ENCODE data around the gene DAPK3. TPM values are rescaled to one million over a fixed set of nuclear protein-coding genes. Genes with fewer than 3 reads are reported as not detected.
A peak's percentile ranks its signal among the peaks of the same experiment; 100 is the strongest.

DAPK3 gene
- polyA plus RNA-seq, 1 donor from 2014 or later: 100 TPM

DNA sequence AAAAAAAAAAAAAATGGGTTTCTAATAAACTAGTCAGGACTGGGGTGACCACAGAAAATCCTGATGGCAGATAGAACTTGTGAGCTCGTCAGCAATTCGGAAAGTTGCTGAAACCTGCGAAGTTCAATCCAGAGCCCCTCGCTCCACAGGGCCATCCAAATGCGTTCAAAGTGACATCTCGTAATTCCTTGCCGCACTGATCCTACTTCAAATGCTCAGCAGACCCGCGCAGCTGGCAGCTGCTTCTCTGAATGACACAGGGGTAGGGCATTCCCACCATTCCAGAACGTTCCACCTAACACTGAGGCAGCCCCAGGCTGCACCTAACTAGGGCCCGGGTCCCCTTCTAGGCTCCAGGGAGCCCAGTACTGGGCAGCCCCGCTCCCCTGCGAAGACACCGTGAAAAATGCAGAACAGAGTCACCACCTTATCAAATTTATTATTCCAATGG is 4.8 kb upstream of the DAPK3 start:
- Histone ChIP-seq H3K9me2 (ENCODE audit: insufficient read depth, low read length) (no peaks in the 10 kb centered on the region), H2AFZ (ENCODE audit: low read depth, low read length) (no peak overlapping the region), H3K27me3 (ENCODE audit: insufficient read depth, low read depth, low read length) (no peaks in the 10 kb centered on the region), H3K9ac (ENCODE audit: low read length) (no peak overlapping the region), H4K20me1 (ENCODE audit: insufficient read depth) (peaks cover 12% of the 10 kb centered on the region), H3K9me3 (ENCODE audit: low read length) (no peaks in the 10 kb centered on the region), H3K4me3 (ENCODE audit: low read length) (no peak overlapping the region), H3K36me3 (ENCODE audit: insufficient read depth, low read length) (no peaks in the 10 kb centered on the region), H3K79me2 (replicated peaks; ENCODE audit: insufficient read depth, low read length) (peaks cover 1% of the 10 kb centered on the region), H3K27ac (ENCODE audit: low read length) (no peak overlapping the region), H3K4me2 (ENCODE audit: low read length) (no peak overlapping the region), H3F3A (ENCODE audit: insufficient read depth, low read length, poor library complexity, severe bottlenecking) (no peaks in the 10 kb centered on the region)
- TF ChIP-seq TAF1 (IDR thresholded peaks at IDR 0.05; ENCODE audit: low read depth) (no peak), POLR2AphosphoS5 (IDR thresholded peaks at IDR 0.05) (peak; percentile 41)

DNA sequence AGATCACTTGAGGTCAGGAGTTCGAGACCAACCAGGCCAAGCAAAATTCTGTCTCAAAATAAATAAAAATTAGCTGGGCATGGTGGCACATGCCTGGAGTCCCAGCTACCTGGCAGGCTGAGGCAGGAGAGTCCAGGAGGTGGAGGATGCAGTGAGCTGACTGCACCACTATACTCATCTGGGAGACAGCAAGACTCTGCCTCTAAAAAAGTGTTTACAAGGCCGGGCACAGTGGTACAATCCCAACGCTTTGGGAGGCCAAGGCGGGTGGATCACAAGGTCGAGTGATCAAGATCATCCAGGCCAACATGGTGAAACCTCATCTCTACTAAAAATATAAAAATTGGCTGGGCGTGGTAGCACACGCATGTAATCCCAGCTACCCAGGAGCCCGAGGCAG is 4.2 kb upstream of the DAPK3 start:
- Histone ChIP-seq H3K4me2 (ENCODE audit: low read length) (no peak overlapping the region), H3K4me3 (ENCODE audit: low read length) (no peak overlapping the region), H3K79me2 (replicated peaks; ENCODE audit: insufficient read depth, low read length) (peaks cover 6% of the 10 kb centered on the region), H3K9me2 (ENCODE audit: insufficient read depth, low read length) (no peaks in the 10 kb centered on the region), H2AFZ (ENCODE audit: low read depth, low read length) (no peak overlapping the region), H3K27me3 (ENCODE audit: insufficient read depth, low read depth, low read length) (no peaks in the 10 kb centered on the region), H3K9ac (ENCODE audit: low read length) (no peak overlapping the region), H4K20me1 (ENCODE audit: insufficient read depth) (peaks cover 7% of the 10 kb centered on the region), H3K9me3 (ENCODE audit: low read length) (no peaks in the 10 kb centered on the region), H3K27ac (ENCODE audit: low read length) (no peak overlapping the region), H3F3A (ENCODE audit: insufficient read depth, low read length, poor library complexity, severe bottlenecking) (no peaks in the 10 kb centered on the region), H3K36me3 (ENCODE audit: insufficient read depth, low read length) (no peaks in the 10 kb centered on the region)
- TF ChIP-seq POLR2AphosphoS5 (IDR thresholded peaks at IDR 0.05): no peak

DNA sequence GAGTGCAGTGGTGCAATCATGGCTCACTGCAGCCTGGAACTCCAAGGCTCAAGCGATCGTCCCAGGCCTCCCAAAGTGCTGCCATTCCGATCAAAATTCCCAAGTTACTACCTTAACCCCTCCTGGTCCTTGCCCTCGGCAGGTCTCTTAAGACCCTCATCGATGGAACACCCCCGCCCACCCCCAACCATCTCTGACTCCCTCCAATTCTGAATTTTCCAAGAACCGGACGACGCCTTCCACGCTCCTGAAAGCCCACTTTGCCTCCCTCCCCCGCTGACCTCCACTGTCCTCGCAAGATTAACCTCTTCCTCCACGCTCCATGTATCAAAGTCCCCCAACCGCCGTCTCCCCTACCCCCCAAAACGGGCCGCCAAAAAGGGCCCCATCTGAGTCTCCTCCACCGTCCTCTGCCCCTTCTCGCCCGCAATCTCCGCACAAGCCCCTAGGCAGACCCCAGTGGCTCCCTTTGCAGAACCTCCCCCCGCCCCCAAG is 539 bp downstream of the DAPK3 start:
- Histone ChIP-seq H3K9me3 (ENCODE audit: low read length) (no peaks in the 10 kb centered on the region), H3K9ac (ENCODE audit: low read length) (peak overlapping the region; percentile 95), H3K27ac (ENCODE audit: low read length) (peak overlapping the region; percentile 85), H2AFZ (ENCODE audit: low read depth, low read length) (peak overlapping the region; percentile 45), H3F3A (ENCODE audit: insufficient read depth, low read length, poor library complexity, severe bottlenecking) (no peaks in the 10 kb centered on the region), H4K20me1 (ENCODE audit: insufficient read depth) (no peaks in the 10 kb centered on the region), H3K4me2 (ENCODE audit: low read length) (peak overlapping the region; percentile 80), H3K4me3 (ENCODE audit: low read length) (peak overlapping the region; percentile 94), H3K27me3 (ENCODE audit: insufficient read depth, low read depth, low read length) (no peaks in the 10 kb centered on the region), H3K36me3 (ENCODE audit: insufficient read depth, low read length) (no peaks in the 10 kb centered on the region), H3K79me2 (replicated peaks; ENCODE audit: insufficient read depth, low read length) (peaks cover 33% of the 10 kb centered on the region), H3K9me2 (ENCODE audit: insufficient read depth, low read length) (no peaks in the 10 kb centered on the region)
- TF ChIP-seq TAF1 (IDR thresholded peaks at IDR 0.05; ENCODE audit: low read depth) (no peak), POLR2AphosphoS5 (IDR thresholded peaks at IDR 0.05) (no peak), SMC3 (conservative IDR thresholded peaks at IDR 0.05; ENCODE audit: poor library complexity) (no peak), EZH2 (IDR thresholded peaks at IDR 0.05; ENCODE audit: borderline replicate concordance, insufficient read depth, low read length, poor library complexity, severe bottlenecking) (no peak), MXI1 (conservative IDR thresholded peaks at IDR 0.05; ENCODE audit: poor library complexity, severe bottlenecking) (no peak), EP300 (conservative IDR thresholded peaks at IDR 0.05; ENCODE audit: poor library complexity, severe bottlenecking) (no peak), RAD21 (conservative IDR thresholded peaks at IDR 0.05) (no peak)
- TF ChIP-seq, protein P1, sequence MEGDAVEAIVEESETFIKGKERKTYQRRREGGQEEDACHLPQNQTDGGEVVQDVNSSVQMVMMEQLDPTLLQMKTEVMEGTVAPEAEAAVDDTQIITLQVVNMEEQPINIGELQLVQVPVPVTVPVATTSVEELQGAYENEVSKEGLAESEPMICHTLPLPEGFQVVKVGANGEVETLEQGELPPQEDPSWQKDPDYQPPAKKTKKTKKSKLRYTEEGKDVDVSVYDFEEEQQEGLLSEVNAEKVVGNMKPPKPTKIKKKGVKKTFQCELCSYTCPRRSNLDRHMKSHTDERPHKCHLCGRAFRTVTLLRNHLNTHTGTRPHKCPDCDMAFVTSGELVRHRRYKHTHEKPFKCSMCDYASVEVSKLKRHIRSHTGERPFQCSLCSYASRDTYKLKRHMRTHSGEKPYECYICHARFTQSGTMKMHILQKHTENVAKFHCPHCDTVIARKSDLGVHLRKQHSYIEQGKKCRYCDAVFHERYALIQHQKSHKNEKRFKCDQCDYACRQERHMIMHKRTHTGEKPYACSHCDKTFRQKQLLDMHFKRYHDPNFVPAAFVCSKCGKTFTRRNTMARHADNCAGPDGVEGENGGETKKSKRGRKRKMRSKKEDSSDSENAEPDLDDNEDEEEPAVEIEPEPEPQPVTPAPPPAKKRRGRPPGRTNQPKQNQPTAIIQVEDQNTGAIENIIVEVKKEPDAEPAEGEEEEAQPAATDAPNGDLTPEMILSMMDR (IDR thresholded peaks at IDR 0.05; ENCODE audit: poor library complexity, severe bottlenecking): no peak
- TF ChIP-seq, protein P2, sequence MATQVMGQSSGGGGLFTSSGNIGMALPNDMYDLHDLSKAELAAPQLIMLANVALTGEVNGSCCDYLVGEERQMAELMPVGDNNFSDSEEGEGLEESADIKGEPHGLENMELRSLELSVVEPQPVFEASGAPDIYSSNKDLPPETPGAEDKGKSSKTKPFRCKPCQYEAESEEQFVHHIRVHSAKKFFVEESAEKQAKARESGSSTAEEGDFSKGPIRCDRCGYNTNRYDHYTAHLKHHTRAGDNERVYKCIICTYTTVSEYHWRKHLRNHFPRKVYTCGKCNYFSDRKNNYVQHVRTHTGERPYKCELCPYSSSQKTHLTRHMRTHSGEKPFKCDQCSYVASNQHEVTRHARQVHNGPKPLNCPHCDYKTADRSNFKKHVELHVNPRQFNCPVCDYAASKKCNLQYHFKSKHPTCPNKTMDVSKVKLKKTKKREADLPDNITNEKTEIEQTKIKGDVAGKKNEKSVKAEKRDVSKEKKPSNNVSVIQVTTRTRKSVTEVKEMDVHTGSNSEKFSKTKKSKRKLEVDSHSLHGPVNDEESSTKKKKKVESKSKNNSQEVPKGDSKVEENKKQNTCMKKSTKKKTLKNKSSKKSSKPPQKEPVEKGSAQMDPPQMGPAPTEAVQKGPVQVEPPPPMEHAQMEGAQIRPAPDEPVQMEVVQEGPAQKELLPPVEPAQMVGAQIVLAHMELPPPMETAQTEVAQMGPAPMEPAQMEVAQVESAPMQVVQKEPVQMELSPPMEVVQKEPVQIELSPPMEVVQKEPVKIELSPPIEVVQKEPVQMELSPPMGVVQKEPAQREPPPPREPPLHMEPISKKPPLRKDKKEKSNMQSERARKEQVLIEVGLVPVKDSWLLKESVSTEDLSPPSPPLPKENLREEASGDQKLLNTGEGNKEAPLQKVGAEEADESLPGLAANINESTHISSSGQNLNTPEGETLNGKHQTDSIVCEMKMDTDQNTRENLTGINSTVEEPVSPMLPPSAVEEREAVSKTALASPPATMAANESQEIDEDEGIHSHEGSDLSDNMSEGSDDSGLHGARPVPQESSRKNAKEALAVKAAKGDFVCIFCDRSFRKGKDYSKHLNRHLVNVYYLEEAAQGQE (IDR thresholded peaks at IDR 0.05; ENCODE audit: borderline replicate concordance): no peak
